Measurements from ENCODE around the gene ALG6.
"Not testable (repeated sequence)": the region's sequence is repeated elsewhere in the genome, so short reads cannot be mapped to it uniquely, and the experiment has no call there.

The ALG6 gene

DNA sequence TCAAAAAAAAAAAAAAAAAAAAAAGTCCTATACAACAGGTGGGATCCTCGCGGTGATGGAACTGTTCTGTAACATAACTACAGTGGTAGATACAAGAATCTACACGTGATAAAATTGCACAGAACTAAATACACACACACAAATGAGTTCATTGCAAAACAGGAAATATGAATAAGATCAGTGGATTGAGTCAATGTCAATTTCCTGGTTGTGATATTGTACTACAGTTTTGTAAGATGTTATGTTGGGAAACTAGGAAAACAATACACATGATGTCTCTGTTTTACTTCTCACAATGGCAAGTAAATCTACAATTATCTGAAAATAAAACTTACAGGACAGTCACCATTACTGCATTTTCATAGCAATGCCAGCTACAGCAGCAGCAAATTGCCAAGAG, 95.8 kb downstream of the ALG6 start:
- DNase-seq (ENCODE audit: low spot score in 2 of 2) (no peak), ATAC-seq (ENCODE audit: low read depth) (no peak)
- no peak overlapping the region for H3K4me3 Mint-ChIP-seq
- no peaks in the 10 kb centered on the region for H3K27me3 Mint-ChIP-seq
- no peaks in the 10 kb centered on the region for H3K4me1 Mint-ChIP-seq
- peaks cover 5% of the 10 kb centered on the region for H3K9me3 Mint-ChIP-seq
- H3K27ac Mint-ChIP-seq = no peak overlapping the region
- H3K36me3 Mint-ChIP-seq = peaks cover 21% of the 10 kb centered on the region

DNA sequence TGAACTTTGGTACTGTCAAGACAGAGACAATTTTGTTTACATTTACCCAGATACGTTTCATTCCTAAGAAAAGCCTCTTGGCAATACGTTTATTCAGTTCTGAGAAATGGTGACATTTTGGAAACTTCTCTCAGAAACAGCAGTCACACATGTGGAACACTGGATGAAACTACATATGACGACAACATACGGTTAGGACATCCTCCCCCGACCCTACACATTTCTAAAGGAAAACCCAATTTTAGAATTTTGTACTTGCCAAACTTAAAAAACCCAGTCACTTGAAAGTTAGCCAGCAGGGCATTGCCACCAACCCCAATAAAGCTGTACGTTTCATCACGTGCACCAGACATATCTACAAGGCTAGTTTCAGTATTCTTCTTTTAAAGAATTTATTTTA, 98.8 kb downstream of the ALG6 start:
- H3K9me3 Mint-ChIP-seq = peaks cover 8% of the 10 kb centered on the region
- no peaks in the 10 kb centered on the region for H3K4me1 Mint-ChIP-seq
- ATAC-seq (ENCODE audit: low read depth) = no peak
- peaks cover 23% of the 10 kb centered on the region for H3K36me3 Mint-ChIP-seq
- no peak overlapping the region for H3K4me3 Mint-ChIP-seq
- H3K27ac Mint-ChIP-seq = no peak overlapping the region
- DNase-seq (ENCODE audit: low spot score in 2 of 2) = no peak
- H3K27me3 Mint-ChIP-seq = no peaks in the 10 kb centered on the region

DNA sequence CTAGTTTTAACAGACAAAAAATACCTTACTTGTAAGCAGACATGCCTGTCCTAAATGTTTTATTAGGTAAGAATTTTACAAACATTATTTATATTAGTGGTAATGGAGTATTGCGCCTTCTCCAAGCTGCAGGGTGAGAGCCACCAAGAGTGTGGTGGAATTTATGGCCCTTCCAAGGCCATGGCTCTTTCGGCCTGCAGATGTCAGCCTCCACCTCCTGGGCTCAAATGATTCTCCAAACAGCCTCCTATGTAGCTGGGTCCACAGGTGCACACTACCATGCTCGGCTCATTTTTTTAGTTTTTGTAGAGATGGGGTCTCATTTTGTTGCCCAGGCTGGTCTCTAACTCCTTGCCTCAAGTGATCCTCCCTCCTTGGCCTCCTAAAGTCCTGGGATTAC, 99.3 kb downstream of the ALG6 start:
- no peak overlapping the region for H3K27ac Mint-ChIP-seq
- no peaks in the 10 kb centered on the region for H3K4me1 Mint-ChIP-seq
- no peaks in the 10 kb centered on the region for H3K27me3 Mint-ChIP-seq
- H3K4me3 Mint-ChIP-seq = no peak overlapping the region
- peaks cover 8% of the 10 kb centered on the region for H3K9me3 Mint-ChIP-seq
- H3K36me3 Mint-ChIP-seq = peaks cover 23% of the 10 kb centered on the region
- no peak for ATAC-seq (ENCODE audit: low read depth)
- no peak for DNase-seq (ENCODE audit: low spot score in 2 of 2)

DNA sequence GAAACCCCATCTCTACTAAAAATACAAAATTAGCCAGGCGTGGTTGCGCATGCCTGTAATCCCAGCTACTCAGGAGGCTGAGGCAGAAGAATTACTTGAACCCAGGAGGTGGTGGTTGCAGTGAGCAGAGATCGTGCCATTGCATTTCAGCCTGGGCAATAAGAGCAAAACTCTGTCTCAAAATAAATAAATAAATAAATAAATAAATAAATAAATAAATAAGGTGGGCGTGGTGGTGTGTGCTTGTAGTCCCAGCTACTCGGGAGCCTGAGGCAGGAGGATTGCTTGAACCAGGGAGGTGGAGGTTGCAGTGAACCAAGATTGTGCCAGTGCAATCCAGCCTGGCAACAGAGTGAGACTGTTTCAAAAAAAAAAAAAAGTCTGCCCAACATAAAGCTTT, 101.3 kb downstream of the ALG6 start:
- H3K27me3 Mint-ChIP-seq; DNase-seq (ENCODE audit: low spot score in 2 of 2); H3K4me1 Mint-ChIP-seq; ATAC-seq (ENCODE audit: low read depth); H3K9me3 Mint-ChIP-seq; H3K27ac Mint-ChIP-seq; H3K4me3 Mint-ChIP-seq: not testable (repeated sequence)
- peaks cover 15% of the 10 kb centered on the region for H3K36me3 Mint-ChIP-seq

DNA sequence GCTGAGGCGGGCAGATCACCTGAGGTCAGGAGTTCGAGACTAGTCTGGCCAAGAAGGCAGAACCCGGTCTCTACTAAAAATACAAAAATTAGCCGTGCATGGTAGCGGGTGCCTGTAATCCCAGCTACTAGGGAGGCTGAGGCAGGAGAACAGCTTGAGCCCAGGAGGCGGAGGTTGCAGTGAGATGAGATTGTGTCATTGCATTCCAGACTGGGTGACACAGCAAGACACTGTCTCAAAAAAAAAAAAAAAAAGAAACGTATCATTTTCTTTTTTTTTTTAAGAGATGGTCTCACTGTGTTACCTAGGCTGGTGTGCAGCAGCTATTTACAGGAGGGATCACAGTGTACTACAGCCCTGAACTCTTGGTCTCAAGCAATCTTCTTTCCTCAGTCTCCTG, 108.3 kb downstream of the ALG6 start:
- ATAC-seq (ENCODE audit: low read depth) = no peak
- Mint-ChIP-seq H3K36me3 (peaks cover 15% of the 10 kb centered on the region), H3K27me3 (no peaks in the 10 kb centered on the region), H3K4me3 (no peak overlapping the region), H3K4me1 (no peaks in the 10 kb centered on the region), H3K27ac (no peak overlapping the region), H3K9me3 (peaks cover under 1% of the 10 kb centered on the region)
- no peak for DNase-seq (ENCODE audit: low spot score in 2 of 2)

DNA sequence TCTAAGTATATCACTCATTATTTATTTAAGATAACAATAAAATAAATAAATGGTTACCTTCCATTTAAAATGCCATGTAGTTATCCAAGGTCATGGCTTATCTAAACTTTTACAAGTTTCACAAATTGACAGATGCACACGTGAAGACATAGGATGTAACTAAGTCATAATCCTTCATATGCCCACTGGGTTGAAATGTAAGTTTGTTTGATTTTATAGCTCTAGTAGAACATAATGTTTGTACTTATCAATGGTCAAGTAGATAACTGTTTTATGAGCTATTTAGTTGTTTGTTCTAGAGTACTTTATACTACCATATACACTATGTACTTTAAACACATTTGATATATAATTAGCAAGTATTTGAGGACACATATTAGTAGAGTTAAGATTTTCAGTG, 112.6 kb downstream of the ALG6 start:
- no peaks in the 10 kb centered on the region for H3K27me3 Mint-ChIP-seq
- H3K4me3 Mint-ChIP-seq = no peak overlapping the region
- no peak overlapping the region for H3K27ac Mint-ChIP-seq
- no peaks in the 10 kb centered on the region for H3K9me3 Mint-ChIP-seq
- DNase-seq (ENCODE audit: low spot score in 2 of 2) (no peak), ATAC-seq (ENCODE audit: low read depth) (no peak)
- H3K4me1 Mint-ChIP-seq = no peaks in the 10 kb centered on the region
- peaks cover 11% of the 10 kb centered on the region for H3K36me3 Mint-ChIP-seq

DNA sequence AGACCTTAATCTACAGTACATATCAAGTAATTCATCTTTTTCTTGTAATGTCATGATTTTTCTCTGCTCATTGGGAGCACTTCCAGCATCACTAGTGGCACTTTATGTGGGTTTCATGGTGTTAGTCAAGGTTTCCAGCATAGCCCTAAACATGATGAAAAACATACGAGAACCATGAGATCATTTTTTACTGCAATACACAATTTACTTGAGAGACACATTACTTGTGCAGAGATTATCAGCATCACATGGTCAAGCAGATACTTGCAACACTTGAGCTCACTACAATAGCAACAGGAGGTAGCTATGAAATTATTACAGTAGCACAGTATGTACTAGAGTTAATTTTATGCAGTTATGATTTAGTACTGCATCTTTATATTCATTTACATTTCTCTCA, 119.2 kb downstream of the ALG6 start:
- no peak overlapping the region for H3K27ac Mint-ChIP-seq
- peaks cover 13% of the 10 kb centered on the region for H3K36me3 Mint-ChIP-seq
- no peak overlapping the region for H3K4me3 Mint-ChIP-seq
- H3K9me3 Mint-ChIP-seq = no peaks in the 10 kb centered on the region
- peaks cover 2% of the 10 kb centered on the region for H3K4me1 Mint-ChIP-seq
- ATAC-seq (ENCODE audit: low read depth) (no peak), DNase-seq (ENCODE audit: low spot score in 2 of 2) (no peak)
- H3K27me3 Mint-ChIP-seq = no peaks in the 10 kb centered on the region

DNA sequence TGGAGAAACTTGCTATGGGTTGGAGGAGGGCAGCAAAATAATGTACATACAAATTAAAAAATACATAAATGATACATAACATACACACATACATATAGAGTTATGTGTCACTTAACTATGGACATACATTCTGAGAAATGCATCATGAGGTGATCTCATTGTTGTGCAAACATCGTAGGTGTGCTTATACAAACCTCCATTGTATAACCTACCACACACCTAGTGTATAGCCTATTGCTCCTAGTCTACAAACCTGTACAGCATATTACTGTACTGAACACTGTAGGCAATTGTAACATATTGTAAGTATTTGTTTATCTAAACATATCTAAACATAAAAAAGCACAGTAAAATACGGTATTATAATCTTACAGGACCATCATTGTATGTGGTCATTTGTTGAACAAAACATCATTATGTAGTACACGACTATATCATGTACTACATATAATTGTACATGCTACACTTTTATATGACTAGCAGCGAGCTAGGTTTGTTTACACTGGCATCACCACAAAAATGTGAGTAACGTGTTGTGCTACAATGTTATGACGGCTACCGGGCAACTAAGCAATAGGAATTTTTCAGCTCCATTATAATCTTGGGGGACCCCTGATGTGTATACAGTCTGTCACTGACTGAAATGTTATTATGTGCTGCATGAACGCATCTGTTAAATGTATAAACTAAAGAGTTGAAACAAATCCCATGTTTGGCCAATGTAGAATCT, 120.1 kb downstream of the ALG6 start:
- peaks cover 13% of the 10 kb centered on the region for H3K36me3 Mint-ChIP-seq
- peaks cover 2% of the 10 kb centered on the region for H3K4me1 Mint-ChIP-seq
- H3K27me3 Mint-ChIP-seq = no peaks in the 10 kb centered on the region
- H3K9me3 Mint-ChIP-seq = no peaks in the 10 kb centered on the region
- ATAC-seq (ENCODE audit: low read depth) (no peak), DNase-seq (ENCODE audit: low spot score in 2 of 2) (no peak)
- no peak overlapping the region for H3K4me3 Mint-ChIP-seq
- no peak overlapping the region for H3K27ac Mint-ChIP-seq

All from memory B cell (primary cell).